ENCODE measurements around the gene SOSTDC1.

GRCh38 chr7:16438988-16439387 lies 26.6 kb downstream of the SOSTDC1 start:
- TF ChIP-seq REST (IDR thresholded peaks at IDR 0.05; ENCODE audit: borderline replicate concordance) (no peak), RAD21 (conservative IDR thresholded peaks at IDR 0.05) (no peak), CTCF (IDR thresholded peaks at IDR 0.05; ENCODE audit: poor library complexity, severe bottlenecking) (no peak), EP300 (conservative IDR thresholded peaks at IDR 0.05; ENCODE audit: poor library complexity, severe bottlenecking) (no peak)
